HG03175 (cell line): ENCODE results near the gene UBAP1.
A peak's percentile ranks its signal among the peaks of the same experiment; 100 is the strongest.
"Not testable (repeated sequence)": the region's sequence is repeated elsewhere in the genome, so short reads cannot be mapped to it uniquely, and the experiment has no call there.

ENCODE experiments used
- ATAC-seq: cut with Tn5 transposase; IDR thresholded peaks from one replicate; pipeline ENCODE4 v1.9.1; 2021; ENCODE audit warnings: mild to moderate bottlenecking, moderate library complexity; ENCODE audit not compliant: unreplicated experiment

UBAP1 gene

GRCh38 chr9:34177593-34178435 is 1.0 kb upstream of the UBAP1 start:
- ATAC-seq: no peak

DNA sequence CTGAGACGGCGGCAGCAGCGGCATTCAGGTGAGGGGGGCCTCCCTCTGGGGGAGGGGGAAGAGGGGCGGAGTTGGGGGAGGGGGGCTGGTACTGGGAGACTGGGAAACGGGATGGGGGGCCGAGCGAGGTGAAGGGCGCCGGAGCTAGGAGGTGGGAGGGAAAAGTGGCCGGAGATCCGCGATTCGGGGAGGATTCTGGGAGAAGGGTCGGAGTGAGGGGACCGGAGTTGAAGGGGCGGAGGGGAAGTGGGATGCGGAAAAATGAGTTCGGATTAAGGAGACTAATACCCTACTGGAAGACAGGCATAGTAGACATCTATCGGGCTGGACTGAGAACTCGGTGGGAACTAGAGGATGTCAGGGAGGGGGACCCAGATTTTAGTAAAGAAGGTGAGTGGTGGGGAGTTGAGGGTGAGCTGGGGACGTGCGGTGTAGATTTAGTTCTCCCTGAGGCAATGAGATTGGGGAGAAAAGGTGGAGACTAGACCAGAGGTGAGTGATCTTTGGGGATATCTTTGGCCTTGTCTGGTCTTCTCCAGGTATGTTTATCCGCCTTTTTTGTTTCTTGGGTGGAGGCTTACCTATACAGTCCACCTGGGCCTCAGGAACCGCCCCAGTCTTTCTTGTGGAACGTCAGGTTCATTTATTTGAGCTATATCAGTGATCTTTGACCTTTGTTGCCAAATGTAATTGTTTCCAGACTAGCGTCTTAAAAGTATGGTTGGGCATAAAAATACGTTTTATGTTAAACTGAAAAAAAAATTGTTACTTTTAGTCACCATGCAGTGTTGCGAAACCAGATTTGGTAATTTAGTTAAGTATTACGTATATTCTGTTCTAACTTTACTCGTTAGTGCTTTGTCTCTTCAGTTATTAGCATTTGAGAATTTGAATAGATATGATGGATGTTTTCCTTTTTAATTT is 632 bp downstream of the UBAP1 start:
- no peak for ATAC-seq

GRCh38 chr9:34185778-34186551 is 7.1 kb downstream of the UBAP1 start:
- ATAC-seq: peak; percentile 96

- no peak for ATAC-seq
Measured at GRCh38 chr9:34187891-34188240, 9.0 kb downstream of the UBAP1 start.

DNA sequence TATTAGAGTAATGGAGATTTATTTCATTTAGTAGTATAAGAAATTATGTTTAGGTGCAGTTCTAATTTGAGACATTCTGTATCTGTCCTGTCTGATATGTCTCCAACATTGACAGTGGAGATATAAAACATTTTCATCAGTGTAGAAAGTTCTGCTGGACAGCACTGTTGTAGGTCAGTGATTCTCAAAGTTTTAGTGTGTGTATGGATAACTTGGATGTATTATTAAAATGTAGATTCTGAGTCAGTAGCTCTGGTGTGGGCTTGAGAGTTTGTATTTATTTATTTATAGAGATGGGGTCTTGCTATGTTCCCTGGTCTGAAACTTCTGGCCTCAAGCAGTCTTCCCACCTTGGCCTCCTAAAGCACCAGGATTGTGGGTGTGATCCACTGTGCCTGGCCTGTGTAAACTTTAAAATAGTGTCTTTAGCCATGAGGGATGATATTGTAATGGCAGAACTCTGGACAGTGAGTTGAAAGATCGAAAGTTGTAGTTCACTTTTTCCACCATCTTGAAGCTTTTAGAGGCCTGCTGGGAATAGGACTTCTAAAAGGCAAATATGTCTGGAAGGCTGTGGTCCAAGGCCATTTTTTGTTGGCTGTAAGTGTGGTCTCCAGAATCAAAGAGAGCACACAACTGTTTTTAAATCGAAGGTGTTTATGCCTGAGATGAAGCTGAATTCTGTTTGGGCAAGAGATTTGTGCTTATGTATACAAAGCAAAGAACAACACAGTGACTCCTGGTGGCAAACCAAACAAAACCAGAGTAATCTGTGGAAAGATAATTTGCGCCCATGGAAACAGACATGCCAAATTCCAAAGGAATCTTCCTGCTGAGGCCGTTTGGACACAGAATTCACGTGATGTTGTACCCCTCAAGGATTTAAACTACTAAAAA is 12.4 kb downstream of the UBAP1 start:
- ATAC-seq: no peak

DNA sequence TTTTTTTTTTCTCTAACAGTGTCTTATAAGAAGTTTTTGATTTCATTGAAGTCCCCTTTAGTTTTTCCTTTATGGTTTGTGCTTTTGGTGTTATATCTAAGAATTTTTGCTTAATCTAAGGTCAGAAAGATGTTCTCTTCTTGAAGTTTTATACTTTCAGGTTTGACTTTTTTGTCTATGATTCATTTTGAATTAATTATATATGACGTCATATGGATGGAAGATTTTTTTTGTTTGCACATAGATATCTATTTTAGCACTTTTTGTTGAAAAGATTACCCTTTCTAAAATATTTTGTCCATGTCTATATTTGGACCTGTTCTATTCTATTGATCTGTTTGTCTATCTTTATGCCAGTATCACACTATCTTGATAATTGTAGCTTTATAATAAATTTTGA is 16.3 kb downstream of the UBAP1 start:
- ATAC-seq: no peak

GRCh38 chr9:34197286-34197685 is 18.4 kb downstream of the UBAP1 start:
- ATAC-seq: not testable (repeated sequence)

DNA sequence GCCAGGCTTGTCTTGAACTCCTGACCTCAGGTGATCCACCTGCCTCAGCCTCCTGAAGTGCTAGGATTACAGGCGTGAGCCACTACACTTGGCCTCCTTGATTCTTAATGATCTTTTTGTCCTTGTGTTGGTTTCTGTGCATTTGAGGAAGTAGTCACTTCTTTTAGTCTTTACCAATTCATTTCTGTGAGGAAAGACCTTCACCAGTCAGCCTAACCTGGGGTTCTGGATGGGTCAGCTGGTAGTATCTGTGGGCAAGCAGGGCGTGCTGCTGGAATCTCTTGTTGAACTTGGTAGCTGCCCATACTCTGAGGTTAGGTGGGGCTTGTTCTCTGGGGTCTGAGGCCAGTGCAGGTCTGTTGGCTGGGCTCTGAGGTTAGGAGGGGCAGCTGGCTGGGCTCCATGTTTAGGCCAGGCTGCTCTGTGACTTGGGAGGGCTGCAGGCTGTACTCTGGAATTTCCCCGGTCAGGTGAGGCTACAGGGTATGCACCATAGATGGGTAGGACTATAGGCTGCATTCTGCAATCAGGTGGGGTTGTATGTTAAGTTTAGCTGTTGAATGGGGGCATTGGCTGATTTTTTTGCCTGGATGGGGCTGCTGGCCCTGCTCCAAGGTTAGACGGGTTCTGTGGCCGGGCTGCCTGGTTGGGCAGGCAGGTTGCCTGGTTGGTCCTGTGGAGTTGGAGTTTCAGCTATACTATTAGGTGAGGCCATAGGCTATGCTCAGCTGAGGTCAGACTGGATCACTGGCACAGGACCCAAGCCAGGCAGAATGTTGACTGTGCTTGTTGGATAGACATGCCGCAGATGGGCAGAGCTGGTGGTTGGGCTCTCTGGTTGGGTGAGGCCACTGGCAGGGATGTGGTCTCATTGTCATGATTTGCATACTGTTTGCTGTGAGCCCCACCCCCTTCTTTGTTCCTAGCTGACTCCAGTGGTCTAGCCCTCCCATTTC is 19.2 kb downstream of the UBAP1 start:
- no peak for ATAC-seq

DNA sequence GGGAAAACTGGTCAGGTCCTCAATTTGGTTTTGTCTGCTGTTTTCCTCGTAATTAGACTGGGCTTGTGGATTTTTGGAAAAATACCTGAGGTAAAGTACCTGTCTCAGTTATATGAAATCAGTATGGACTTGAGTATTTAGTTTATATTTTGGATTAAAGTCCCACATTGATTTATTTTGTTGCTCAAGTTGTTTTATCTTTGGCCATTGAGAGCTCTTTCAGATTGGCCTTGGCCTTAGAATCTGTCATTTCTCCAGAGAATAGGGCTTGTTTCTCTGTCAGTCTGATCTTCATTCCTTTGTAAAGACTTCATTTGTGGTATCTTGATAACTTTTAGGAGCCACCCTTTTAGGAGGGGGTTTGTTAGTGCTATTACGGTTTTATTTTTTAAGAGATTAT is 21.2 kb downstream of the UBAP1 start:
- no peak for ATAC-seq

- ATAC-seq: no peak
Measured at GRCh38 chr9:34203275-34203991, 24.6 kb downstream of the UBAP1 start.

DNA sequence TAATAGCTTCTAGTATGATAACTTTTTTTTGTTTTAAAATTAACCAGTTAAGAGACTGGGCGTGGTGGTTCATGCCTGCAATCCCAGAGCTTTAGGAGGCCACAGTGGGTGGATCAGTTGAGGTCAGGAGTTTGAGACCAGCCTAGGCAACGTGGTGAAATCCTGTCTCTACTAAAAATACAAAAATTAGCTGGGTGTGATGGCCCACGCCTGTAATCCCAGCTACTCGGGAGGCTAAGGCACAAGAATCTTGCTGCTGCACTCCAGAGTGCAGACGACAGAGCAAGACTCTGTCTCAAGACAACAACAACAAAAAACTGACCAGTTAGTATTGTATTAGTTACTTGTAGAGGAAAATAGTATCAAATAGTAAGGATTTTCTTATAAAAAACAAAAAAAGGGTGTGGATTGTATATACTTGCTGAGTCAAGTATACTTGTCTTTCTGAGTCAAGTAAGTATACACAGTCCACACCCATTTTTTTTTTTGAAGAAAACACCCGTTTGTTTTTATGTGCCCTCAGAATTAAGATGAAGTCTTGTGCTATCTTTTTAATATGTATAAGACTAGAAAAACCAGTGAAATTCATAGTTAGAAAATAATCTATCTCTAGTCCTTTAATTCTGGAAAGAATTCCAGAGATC is 25.3 kb downstream of the UBAP1 start:
- no peak for ATAC-seq

- ATAC-seq: no peak
Measured at GRCh38 chr9:34205102-34205501, 26.3 kb downstream of the UBAP1 start.

GRCh38 chr9:34206561-34206960 is 27.7 kb downstream of the UBAP1 start:
- no peak for ATAC-seq

DNA sequence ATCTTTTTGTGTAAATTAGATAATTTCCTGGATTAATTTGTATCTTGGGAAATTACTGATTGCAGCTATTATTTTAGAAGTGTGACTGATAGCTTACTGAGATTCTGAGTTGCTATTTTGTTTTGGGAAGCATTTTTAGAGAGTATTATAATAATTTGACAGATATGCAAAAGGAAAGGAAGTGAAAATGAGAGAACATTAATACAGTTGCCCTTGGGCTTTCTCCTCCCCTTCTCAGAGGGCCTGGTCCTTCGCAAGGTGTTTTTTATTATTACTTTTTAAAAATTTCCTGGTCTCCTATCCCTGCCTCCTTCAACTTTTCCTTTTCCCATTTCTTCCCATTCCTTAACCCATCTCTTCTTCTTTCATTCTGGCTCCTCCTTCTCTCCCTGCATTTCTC is 32.6 kb downstream of the UBAP1 start:
- no peak for ATAC-seq

GRCh38 chr9:34214354-34215000 is 35.6 kb downstream of the UBAP1 start:
- not testable (repeated sequence) for ATAC-seq

DNA sequence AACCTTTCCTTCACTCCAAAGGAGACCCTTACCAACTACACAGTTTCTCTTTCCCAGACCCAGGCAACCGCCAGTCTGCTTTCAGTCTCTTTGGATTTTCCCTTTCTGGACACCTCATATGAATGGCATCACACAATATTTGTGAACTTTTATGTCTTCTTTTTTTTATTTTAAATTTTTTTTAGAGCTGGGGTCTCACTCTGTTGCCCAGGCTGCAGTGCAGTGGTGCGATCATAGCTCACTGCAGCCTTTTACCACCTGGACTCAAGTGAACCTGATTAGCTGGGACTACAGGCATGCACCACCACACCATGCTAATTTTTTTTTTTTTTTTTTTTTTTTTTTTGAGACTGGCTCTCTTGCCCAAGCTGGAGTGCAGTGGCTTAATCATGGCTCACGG is 37.5 kb downstream of the UBAP1 start:
- no peak for ATAC-seq

DNA sequence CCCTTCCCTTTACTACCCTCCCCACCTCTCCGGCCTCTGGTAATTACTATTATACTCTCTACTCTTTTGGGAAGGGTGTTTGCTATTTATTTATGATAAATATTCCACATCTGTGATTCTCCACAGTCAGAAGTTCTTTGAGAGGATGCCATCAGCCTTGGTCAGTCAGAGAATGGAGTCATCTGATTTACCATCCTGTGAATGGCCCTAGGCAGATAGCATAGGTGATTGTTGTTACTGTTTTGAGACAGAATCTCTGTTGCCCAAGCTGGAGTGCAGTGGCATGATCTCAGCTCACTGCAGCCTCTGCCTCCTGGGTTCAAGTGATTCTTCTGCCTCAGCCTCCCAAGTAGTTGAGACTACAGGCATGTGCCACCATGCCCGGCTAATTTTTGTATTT is 38.2 kb downstream of the UBAP1 start:
- not testable (repeated sequence) for ATAC-seq
